ENCODE results near the gene ARVCF.

The ARVCF gene

GRCh38 chr22:20021196-20022181 lies 4.9 kb upstream of the ARVCF start:
- 11 to 14% methylated on average over 26 to 28 of the region's 36 CpGs for WGBS, 2 experiments (ENCODE audit: insufficient coverage in 2 of 2)
- Histone ChIP-seq H3K27ac (ENCODE audit: low read depth, low read length, severe bottlenecking) (no peak overlapping the region), H3K4me3 (ENCODE audit: extremely low read depth, insufficient read depth, low read length, poor library complexity, severe bottlenecking) (peak overlapping the region; percentile 88), H3K36me3 (ENCODE audit: control insufficient read depth, insufficient read depth, low read length) (no peaks in the 10 kb centered on the region), H3K9me3 (ENCODE audit: control insufficient read depth, low read length) (no peaks in the 10 kb centered on the region), H3K4me1 (ENCODE audit: control insufficient read depth, insufficient read depth, low read length, poor library complexity, severe bottlenecking) (peaks cover 2% of the 10 kb centered on the region)

- H3K36me3 ChIP-seq (ENCODE audit: control insufficient read depth, insufficient read depth, low read length) = no peaks in the 10 kb centered on the region
- H3K4me3 ChIP-seq (ENCODE audit: extremely low read depth, insufficient read depth, low read length, poor library complexity, severe bottlenecking) = peak within 1 kb of the TSS; percentile 88
- 3 to 4% methylated on average over 59 to 61 of the region's 61 CpGs for WGBS, 2 experiments (ENCODE audit: insufficient coverage in 2 of 2)
- H3K4me1 ChIP-seq (ENCODE audit: control insufficient read depth, insufficient read depth, low read length, poor library complexity, severe bottlenecking) = peaks cover 2% of the 10 kb centered on the region
- H3K27ac ChIP-seq (ENCODE audit: low read depth, low read length, severe bottlenecking) = no peak within 1 kb of the TSS
- no peaks in the 10 kb centered on the region for H3K9me3 ChIP-seq (ENCODE audit: control insufficient read depth, low read length)
These were observed 4.0 kb upstream of the ARVCF start, which contains the start of gene TANGO2 for GRCh38 chr22:20020533-20021195. TANGO2 (plus strand) TSS chr22:20021110; CDS start chr22:20036799, 15,689 bp downstream.

- Histone ChIP-seq H3K9me3 (ENCODE audit: control insufficient read depth, low read length) (no peaks in the 10 kb centered on the region), H3K36me3 (ENCODE audit: control insufficient read depth, insufficient read depth, low read length) (no peaks in the 10 kb centered on the region), H3K4me1 (ENCODE audit: control insufficient read depth, insufficient read depth, low read length, poor library complexity, severe bottlenecking) (peaks cover 2% of the 10 kb centered on the region), H3K4me3 (ENCODE audit: extremely low read depth, insufficient read depth, low read length, poor library complexity, severe bottlenecking) (no peak overlapping the region), H3K27ac (ENCODE audit: low read depth, low read length, severe bottlenecking) (no peak overlapping the region)
- WGBS, 2 experiments (ENCODE audit: insufficient coverage in 2 of 2) = 88 to 91% methylated on average over 6 to 8 of the region's 8 CpGs
These were observed 3.3 kb upstream of the ARVCF start for GRCh38 chr22:20019661-20020532.

- WGBS, 2 experiments (ENCODE audit: insufficient coverage in 2 of 2) = 83 to 85% methylated on average over 4 to 5 of the region's 5 CpGs
- no peaks in the 10 kb centered on the region for H3K36me3 ChIP-seq (ENCODE audit: control insufficient read depth, insufficient read depth, low read length)
- no peaks in the 10 kb centered on the region for H3K9me3 ChIP-seq (ENCODE audit: control insufficient read depth, low read length)
- no peak overlapping the region for H3K27ac ChIP-seq (ENCODE audit: low read depth, low read length, severe bottlenecking)
- no peak overlapping the region for H3K4me3 ChIP-seq (ENCODE audit: extremely low read depth, insufficient read depth, low read length, poor library complexity, severe bottlenecking)
- peaks cover 2% of the 10 kb centered on the region for H3K4me1 ChIP-seq (ENCODE audit: control insufficient read depth, insufficient read depth, low read length, poor library complexity, severe bottlenecking)
These were observed 1.4 kb upstream of the ARVCF start for GRCh38 chr22:20018001-20018400.

- no peaks in the 10 kb centered on the region for H3K36me3 ChIP-seq (ENCODE audit: control insufficient read depth, insufficient read depth, low read length)
- H3K27ac ChIP-seq (ENCODE audit: low read depth, low read length, severe bottlenecking) = no peak overlapping the region
- no peak overlapping the region for H3K4me3 ChIP-seq (ENCODE audit: extremely low read depth, insufficient read depth, low read length, poor library complexity, severe bottlenecking)
- no peaks in the 10 kb centered on the region for H3K9me3 ChIP-seq (ENCODE audit: control insufficient read depth, low read length)
- 61 to 71% methylated on average over 8 of the region's 9 CpGs for WGBS, 2 experiments (ENCODE audit: insufficient coverage in 2 of 2)
- peaks cover 2% of the 10 kb centered on the region for H3K4me1 ChIP-seq (ENCODE audit: control insufficient read depth, insufficient read depth, low read length, poor library complexity, severe bottlenecking)
These were observed 967 bp upstream of the ARVCF start for GRCh38 chr22:20017622-20017958.

GRCh38 chr22:20015971-20016733 lies 471 bp downstream of the ARVCF start:
- Histone ChIP-seq H3K36me3 (ENCODE audit: control insufficient read depth, insufficient read depth, low read length) (no peaks in the 10 kb centered on the region), H3K9me3 (ENCODE audit: control insufficient read depth, low read length) (no peaks in the 10 kb centered on the region), H3K27ac (ENCODE audit: low read depth, low read length, severe bottlenecking) (no peak overlapping the region), H3K4me1 (ENCODE audit: control insufficient read depth, insufficient read depth, low read length, poor library complexity, severe bottlenecking) (peaks cover 2% of the 10 kb centered on the region), H3K4me3 (ENCODE audit: extremely low read depth, insufficient read depth, low read length, poor library complexity, severe bottlenecking) (peak overlapping the region; percentile 53)
- 1% methylated on average over 74 to 98 of the region's 101 CpGs for WGBS, 2 experiments (ENCODE audit: insufficient coverage in 2 of 2)

- Histone ChIP-seq H3K4me3 (ENCODE audit: extremely low read depth, insufficient read depth, low read length, poor library complexity, severe bottlenecking) (peak overlapping the region; percentile 53), H3K9me3 (ENCODE audit: control insufficient read depth, low read length) (no peaks in the 10 kb centered on the region), H3K36me3 (ENCODE audit: control insufficient read depth, insufficient read depth, low read length) (no peaks in the 10 kb centered on the region), H3K4me1 (ENCODE audit: control insufficient read depth, insufficient read depth, low read length, poor library complexity, severe bottlenecking) (peaks cover 2% of the 10 kb centered on the region), H3K27ac (ENCODE audit: low read depth, low read length, severe bottlenecking) (no peak overlapping the region)
- WGBS, 2 experiments (ENCODE audit: insufficient coverage in 2 of 2) = 91 to 92% methylated on average over 10 of the region's 10 CpGs
These were observed 1.4 kb downstream of the ARVCF start for GRCh38 chr22:20015187-20015625.

GRCh38 chr22:20014526-20015186 lies 2.0 kb downstream of the ARVCF start:
- WGBS, 2 experiments (ENCODE audit: insufficient coverage in 2 of 2) = 89 to 90% methylated on average over 3 of the region's 5 CpGs
- Histone ChIP-seq H3K36me3 (ENCODE audit: control insufficient read depth, insufficient read depth, low read length) (no peaks in the 10 kb centered on the region), H3K27ac (ENCODE audit: low read depth, low read length, severe bottlenecking) (no peak overlapping the region), H3K4me3 (ENCODE audit: extremely low read depth, insufficient read depth, low read length, poor library complexity, severe bottlenecking) (no peak overlapping the region), H3K4me1 (ENCODE audit: control insufficient read depth, insufficient read depth, low read length, poor library complexity, severe bottlenecking) (peaks cover 2% of the 10 kb centered on the region), H3K9me3 (ENCODE audit: control insufficient read depth, low read length) (no peaks in the 10 kb centered on the region)

- H3K4me3 ChIP-seq (ENCODE audit: extremely low read depth, insufficient read depth, low read length, poor library complexity, severe bottlenecking) = no peak overlapping the region
- no peak overlapping the region for H3K27ac ChIP-seq (ENCODE audit: low read depth, low read length, severe bottlenecking)
- H3K9me3 ChIP-seq (ENCODE audit: control insufficient read depth, low read length) = no peaks in the 10 kb centered on the region
- H3K36me3 ChIP-seq (ENCODE audit: control insufficient read depth, insufficient read depth, low read length) = no peaks in the 10 kb centered on the region
- H3K4me1 ChIP-seq (ENCODE audit: control insufficient read depth, insufficient read depth, low read length, poor library complexity, severe bottlenecking) = peaks cover 2% of the 10 kb centered on the region
- 16 to 22% methylated on average over 10 to 11 of the region's 11 CpGs for WGBS, 2 experiments (ENCODE audit: insufficient coverage in 2 of 2)
These were observed 3.2 kb downstream of the ARVCF start for GRCh38 chr22:20013382-20013871.
